WTC11 (cell line): ENCODE data around the gene KCNQ4. TPM values are rescaled to one million over a fixed set of nuclear protein-coding genes. Genes with fewer than 3 reads are reported as not detected.

ENCODE experiments used
- ATAC-seq: fragments of 200-7000 bp; cut with Tn5 transposase; 2 replicates; pipeline ENCODE4 v1.10.0; 2021; ENCODE audit warnings: mild to moderate bottlenecking, moderate library complexity
- CTCF ChIA-PET: fragments of 300-600 bp; sonication (Branson Sonifier 250); formaldehyde crosslinking; loops from one replicate; lab custom pipeline; 2021; ENCODE audit warnings: antibody characterized with exemption; lab: Charles Lee
- POLR2A ChIA-PET: fragments of 350-600 bp; sonication (Branson Sonifier 250); formaldehyde crosslinking; loops from one replicate; lab custom pipeline; 2021; ENCODE audit warnings: antibody characterized with exemption; lab: Charles Lee
- DNase-seq: peaks from one replicate; pipeline ENCODE4 v3.0.0; 2021; ENCODE audit warnings: low spot score
- H3K27ac Mint-ChIP-seq: 2 replicates; pipeline ENCODE4 v1.8.0; 2021; ENCODE audit warnings: mixed read lengths
- H3K27me3 Mint-ChIP-seq: 2 replicates; pipeline ENCODE4 v1.8.0; 2021; ENCODE audit warnings: low read depth, mild to moderate bottlenecking, moderate library complexity, mixed read lengths
- H3K36me3 Mint-ChIP-seq: 2 replicates; pipeline ENCODE4 v1.8.0; 2021; ENCODE audit warnings: mixed read lengths
- H3K4me1 Mint-ChIP-seq: 2 replicates; pipeline ENCODE4 v1.8.0; 2022; ENCODE audit warnings: mixed read lengths
- H3K4me3 Mint-ChIP-seq: 2 replicates; pipeline ENCODE4 v1.8.0; 2021; ENCODE audit warnings: mild to moderate bottlenecking, moderate library complexity, mixed read lengths
- H3K9me3 Mint-ChIP-seq: 2 replicates; pipeline ENCODE4 v1.8.0; 2021; ENCODE audit warnings: mixed read lengths
- AFF4 ChIP-seq: sonication (generic); formaldehyde crosslinking; IDR thresholded peaks from 2 replicates; pipeline ENCODE4 v1.8.1; 2023; ENCODE audit warnings: mild to moderate bottlenecking, missing genetic modification reagents, borderline replicate concordance
- AR ChIP-seq: fragments of 250-450 bp; sonication (Bioruptor Pico); IDR thresholded peaks from 2 replicates; pipeline ENCODE4 v1.9.0; 2021; ENCODE audit warnings: mild to moderate bottlenecking
- CDX4 ChIP-seq: fragments of 250-450 bp; sonication (Bioruptor Pico); IDR thresholded peaks from 2 replicates; pipeline ENCODE4 v1.9.0; 2021; ENCODE audit warnings: moderate library complexity, mild to moderate bottlenecking, inconsistent platforms, borderline replicate concordance
- CREB1 ChIP-seq: sonication (generic); formaldehyde crosslinking; IDR thresholded peaks from 2 replicates; pipeline ENCODE4 v1.8.0; 2023; ENCODE audit warnings: mild to moderate bottlenecking, missing genetic modification reagents
- ESRRA ChIP-seq: sonication (generic); formaldehyde crosslinking; IDR thresholded peaks from 2 replicates; pipeline ENCODE4 v1.8.1; 2022; ENCODE audit warnings: mild to moderate bottlenecking, missing genetic modification reagents, borderline replicate concordance
- ETV6 ChIP-seq: sonication (generic); formaldehyde crosslinking; IDR thresholded peaks from 2 replicates; pipeline ENCODE4 v1.8.1; 2022; ENCODE audit warnings: mild to moderate bottlenecking, missing genetic modification reagents
- FOXP4 ChIP-seq: sonication (generic); formaldehyde crosslinking; IDR thresholded peaks from 2 replicates; pipeline ENCODE4 v1.8.0; 2022; ENCODE audit warnings: mild to moderate bottlenecking, missing genetic modification reagents
- GRHL2 ChIP-seq: fragments of 250-450 bp; sonication (Bioruptor Pico); IDR thresholded peaks from 2 replicates; pipeline ENCODE4 v1.8.0; 2022; ENCODE audit warnings: mild to moderate bottlenecking, moderate library complexity; ENCODE audit not compliant: insufficient replicate concordance, severe bottlenecking
- JAZF1 ChIP-seq: fragments of 250-450 bp; sonication (Bioruptor Pico); IDR thresholded peaks from 2 replicates; pipeline ENCODE4 v1.9.0; 2021; ENCODE audit warnings: moderate library complexity, mild to moderate bottlenecking, inconsistent platforms
- NR1H2 ChIP-seq: sonication (generic); formaldehyde crosslinking; IDR thresholded peaks from 2 replicates; pipeline ENCODE4 v1.9.0; 2021; ENCODE audit warnings: mild to moderate bottlenecking, moderate library complexity, missing genetic modification reagents
- PREB ChIP-seq: sonication (generic); formaldehyde crosslinking; IDR thresholded peaks from 2 replicates; pipeline ENCODE4 v1.8.1; 2022; ENCODE audit warnings: mild to moderate bottlenecking, missing genetic modification reagents, moderate library complexity, borderline replicate concordance
- TEAD4 ChIP-seq: sonication (generic); formaldehyde crosslinking; IDR thresholded peaks from 2 replicates; pipeline ENCODE4 v1.8.0; 2022; ENCODE audit warnings: mild to moderate bottlenecking, missing genetic modification reagents
- TP53 ChIP-seq: sonication (generic); formaldehyde crosslinking; IDR thresholded peaks from 2 replicates; pipeline ENCODE4 v1.8.1; 2023; ENCODE audit warnings: mild to moderate bottlenecking, missing genetic modification reagents
- USF1 ChIP-seq: sonication (generic); formaldehyde crosslinking; IDR thresholded peaks from 2 replicates; pipeline ENCODE4 v1.8.0; 2022; ENCODE audit warnings: mild to moderate bottlenecking, missing genetic modification reagents
- ZNF121 ChIP-seq: sonication (generic); formaldehyde crosslinking; IDR thresholded peaks from 2 replicates; pipeline ENCODE4 v1.8.0; 2023; ENCODE audit warnings: missing genetic modification reagents
- ZNF232 ChIP-seq: sonication (generic); formaldehyde crosslinking; IDR thresholded peaks from 2 replicates; pipeline ENCODE4 v1.8.0; 2022; ENCODE audit warnings: mild to moderate bottlenecking, missing genetic modification reagents
- ZNF281 ChIP-seq: sonication (generic); formaldehyde crosslinking; IDR thresholded peaks from 2 replicates; pipeline ENCODE4 v1.8.0; 2023; ENCODE audit warnings: mild to moderate bottlenecking, missing genetic modification reagents
- ZNF396 ChIP-seq: fragments of 250-450 bp; sonication (Bioruptor Pico); IDR thresholded peaks from 2 replicates; pipeline ENCODE4 v1.8.0; 2021; ENCODE audit warnings: mild to moderate bottlenecking, moderate library complexity, borderline replicate concordance
- ZNF416 ChIP-seq: fragments of 250-450 bp; sonication (Bioruptor Pico); IDR thresholded peaks from 2 replicates; pipeline ENCODE4 v1.9.0; 2021; ENCODE audit warnings: mild to moderate bottlenecking, inconsistent platforms
- total RNA-seq: library from RNA; stranded (reverse); gene quantifications from 3 replicates; pipeline ENCODE4 v1.2.3, GENCODE V29; 2021

KCNQ4 gene
- total RNA-seq, 1 experiment from 2014 or later, result 4.0 TPM

GRCh38 chr1:40795811-40796586 is 12.4 kb downstream of the KCNQ4 start:
- H3K4me1 Mint-ChIP-seq, result peaks cover 28% of the 10 kb centered on the region
- TF ChIP-seq ZNF416 (CRISPR knock-in tag), result no peak
- TF ChIP-seq TP53 (CRISPR knock-in tag), result no peak
- TF ChIP-seq CREB1 (CRISPR knock-in tag), result no peak
- no peak for TF ChIP-seq TEAD4 (CRISPR knock-in tag)
- TF ChIP-seq AR (CRISPR knock-in tag), result no peak
- TF ChIP-seq JAZF1 (CRISPR knock-in tag), result no peak
- no peak for TF ChIP-seq ZNF281
- no peak for TF ChIP-seq CDX4 (CRISPR knock-in tag)
- TF ChIP-seq GRHL2, result no peak
- TF ChIP-seq FOXP4 (CRISPR knock-in tag), result no peak
- TF ChIP-seq ZNF121, result no peak
- no peak for TF ChIP-seq NR1H2 (CRISPR knock-in tag)
- no peak for TF ChIP-seq ZNF396
- no peak overlapping the region for H3K27ac Mint-ChIP-seq
- ChIA-PET POLR2A (interaction anchor here (0.7 kb wide), 1 partner anchor 10 kb away, joined by 6 read pairs; no protein-coding TSS in a partner anchor), CTCF (interaction anchor here (0.8 to 1.4 kb wide), 4 partner anchors 13 to 157 kb away, joined by 3 to 6 read pairs (median 4); no protein-coding TSS in a partner anchor)
- H3K36me3 Mint-ChIP-seq, result no peaks in the 10 kb centered on the region
- DNase-seq (no peak), ATAC-seq (no peak)
- H3K9me3 Mint-ChIP-seq, result no peaks in the 10 kb centered on the region
- peaks cover 5% of the 10 kb centered on the region for H3K27me3 Mint-ChIP-seq
- H3K4me3 Mint-ChIP-seq, result no peak overlapping the region

GRCh38 chr1:40796939-40797667 is 13.5 kb downstream of the KCNQ4 start:
- no peak overlapping the region for H3K27ac Mint-ChIP-seq
- ATAC-seq (no peak), DNase-seq (no peak)
- H3K27me3 Mint-ChIP-seq, result peaks cover 15% of the 10 kb centered on the region
- H3K9me3 Mint-ChIP-seq, result no peaks in the 10 kb centered on the region
- H3K4me1 Mint-ChIP-seq, result peaks cover 39% of the 10 kb centered on the region
- H3K36me3 Mint-ChIP-seq, result no peaks in the 10 kb centered on the region
- POLR2A ChIA-PET, result interaction anchor here (0.7 kb wide), 2 partner anchors 40 to 48 kb away, joined by 3 read pairs; no protein-coding TSS in a partner anchor
- no peak overlapping the region for H3K4me3 Mint-ChIP-seq
- CTCF ChIA-PET, result interaction anchor here (0.6 to 1.3 kb wide), 7 partner anchors 15 to 135 kb away, joined by 3 to 5 read pairs (median 3); no protein-coding TSS in a partner anchor
- TF ChIP-seq ETV6 (CRISPR knock-in tag) (no peak), USF1 (CRISPR knock-in tag) (no peak), AFF4 (no peak), TP53 (CRISPR knock-in tag) (no peak), PREB (CRISPR knock-in tag) (no peak), ZNF232 (CRISPR knock-in tag) (no peak), ESRRA (CRISPR knock-in tag) (no peak)
